PC-3 (cell line): ENCODE measurements around the gene OSBPL6.

Experiments used
- CTCF ChIP-seq: fragments of 300-600 bp; sonication (generic); conservative IDR thresholded peaks from 2 replicates; pipeline ENCODE4 v1.5.1; 2017; ENCODE audit warnings: antibody characterized with exemption, low read depth, mild to moderate bottlenecking, low read length
- EZH2 ChIP-seq: fragments of 300-600 bp; sonication (generic); IDR thresholded peaks from one replicate; pipeline ENCODE4 v1.6.1; 2017; ENCODE audit warnings: antibody characterized with exemption, mild to moderate bottlenecking, low read length; ENCODE audit not compliant: unreplicated experiment
- EZH2phosphoT487 ChIP-seq: fragments of 300-600 bp; sonication (generic); IDR thresholded peaks from 2 replicates; pipeline ENCODE4 v1.6.1; 2018; ENCODE audit warnings: mild to moderate bottlenecking, antibody characterized with exemption, low read length, borderline replicate concordance

DNA sequence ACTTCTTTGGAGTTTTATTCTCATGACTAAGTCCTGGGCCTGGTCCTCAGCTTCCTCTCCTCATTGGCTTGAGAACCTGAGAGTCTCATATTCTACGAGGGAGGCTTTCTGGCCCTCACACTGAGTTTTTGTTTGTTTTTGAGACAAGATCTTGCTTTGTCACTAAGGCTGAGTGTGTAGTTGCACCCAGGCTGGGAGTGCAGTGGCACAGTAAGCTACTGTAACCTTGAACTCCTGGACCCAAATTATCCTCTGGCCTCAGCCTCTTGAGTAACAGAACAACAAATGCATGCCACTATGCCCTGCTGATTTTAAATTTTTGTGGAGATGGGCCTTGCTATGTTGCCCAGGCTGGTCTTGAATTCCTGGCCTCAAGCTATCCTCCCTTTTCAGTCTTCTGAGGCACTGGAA, 234.1 kb downstream of the OSBPL6 start:
- TF ChIP-seq CTCF (no peak), EZH2phosphoT487 (no peak), EZH2 (no peak)
